ENCODE results near the gene SASH1.
A peak's percentile ranks its signal among the peaks of the same experiment; 100 is the strongest.
"Not testable (repeated sequence)": the region's sequence is repeated elsewhere in the genome, so short reads cannot be mapped to it uniquely, and the experiment has no call there.

Gene SASH1

DNA sequence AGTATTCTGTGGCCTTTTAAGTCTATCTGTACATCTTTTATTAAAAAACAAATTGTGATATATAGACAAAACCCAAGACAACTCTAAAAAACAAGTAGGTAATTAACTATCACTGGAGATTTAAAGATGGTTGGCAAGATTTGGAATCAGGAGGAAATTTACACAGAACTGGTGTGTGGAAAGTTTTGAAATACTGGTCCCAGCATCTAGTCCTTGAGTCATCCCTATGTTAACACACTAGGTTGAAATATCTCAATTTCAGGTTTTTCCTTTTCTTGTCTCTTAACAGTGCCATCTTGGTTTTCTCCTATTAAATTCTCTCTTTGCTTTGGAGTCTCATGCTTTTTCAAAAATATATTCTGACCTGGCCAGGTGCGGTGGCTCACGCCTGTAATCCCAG is 27.5 kb downstream of the SASH1 start:
- no peak for DNase-seq

DNA sequence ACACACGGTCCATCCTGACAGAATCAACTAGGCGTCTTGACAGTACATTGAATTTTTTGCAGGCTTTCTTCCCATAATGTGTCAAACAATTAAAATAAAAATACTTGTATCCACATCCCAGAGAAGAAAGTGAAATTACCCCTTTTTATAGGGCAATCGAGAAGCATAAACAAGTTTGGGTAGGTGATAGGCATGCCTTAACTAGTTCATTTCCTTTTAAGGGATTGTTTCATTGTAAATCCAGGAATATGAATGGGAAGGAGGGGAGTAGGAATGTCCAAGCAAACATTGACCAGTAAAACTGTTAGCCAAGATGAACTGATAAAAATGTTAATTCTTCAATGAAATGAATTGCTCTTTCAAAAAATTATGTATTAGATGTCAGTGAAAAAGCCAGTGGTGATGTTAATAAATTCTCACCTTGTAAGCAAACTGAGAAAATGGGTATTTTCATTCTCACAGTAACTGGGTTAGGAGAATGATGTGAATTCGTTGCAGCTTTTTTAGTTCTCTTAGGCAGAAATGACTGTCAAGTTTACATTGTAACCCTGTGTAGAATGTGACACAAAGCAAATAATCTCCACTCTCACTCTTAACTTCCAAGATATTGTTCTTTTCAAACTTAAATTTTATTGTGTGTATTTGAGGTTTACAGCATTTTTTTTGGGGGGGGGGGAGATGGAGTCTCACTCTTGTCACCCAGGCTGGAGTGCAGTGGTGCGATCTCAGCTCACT is 31.6 kb downstream of the SASH1 start:
- DNase-seq, result no peak

DNA sequence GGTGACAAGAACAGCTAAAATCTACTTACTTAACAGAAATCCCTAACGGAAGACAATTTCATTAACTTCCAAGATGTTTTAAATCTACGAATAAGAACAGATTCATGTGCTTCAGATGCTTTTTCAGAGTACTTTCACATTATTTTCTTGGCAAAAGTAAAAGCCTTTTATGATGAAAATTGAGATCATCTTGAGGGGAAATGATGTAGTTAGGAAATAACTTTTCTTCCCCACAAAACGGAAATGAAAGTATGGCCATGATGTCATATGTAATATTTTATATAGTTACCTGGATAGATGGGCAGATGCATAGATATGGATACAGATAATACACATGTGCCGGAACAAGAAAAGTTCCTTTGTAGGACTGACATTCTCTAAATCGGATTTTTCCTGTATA is 32.8 kb downstream of the SASH1 start:
- no peak for DNase-seq

GRCh38 chr6:148379481-148379880 is 36.8 kb downstream of the SASH1 start:
- no peak for DNase-seq

DNA sequence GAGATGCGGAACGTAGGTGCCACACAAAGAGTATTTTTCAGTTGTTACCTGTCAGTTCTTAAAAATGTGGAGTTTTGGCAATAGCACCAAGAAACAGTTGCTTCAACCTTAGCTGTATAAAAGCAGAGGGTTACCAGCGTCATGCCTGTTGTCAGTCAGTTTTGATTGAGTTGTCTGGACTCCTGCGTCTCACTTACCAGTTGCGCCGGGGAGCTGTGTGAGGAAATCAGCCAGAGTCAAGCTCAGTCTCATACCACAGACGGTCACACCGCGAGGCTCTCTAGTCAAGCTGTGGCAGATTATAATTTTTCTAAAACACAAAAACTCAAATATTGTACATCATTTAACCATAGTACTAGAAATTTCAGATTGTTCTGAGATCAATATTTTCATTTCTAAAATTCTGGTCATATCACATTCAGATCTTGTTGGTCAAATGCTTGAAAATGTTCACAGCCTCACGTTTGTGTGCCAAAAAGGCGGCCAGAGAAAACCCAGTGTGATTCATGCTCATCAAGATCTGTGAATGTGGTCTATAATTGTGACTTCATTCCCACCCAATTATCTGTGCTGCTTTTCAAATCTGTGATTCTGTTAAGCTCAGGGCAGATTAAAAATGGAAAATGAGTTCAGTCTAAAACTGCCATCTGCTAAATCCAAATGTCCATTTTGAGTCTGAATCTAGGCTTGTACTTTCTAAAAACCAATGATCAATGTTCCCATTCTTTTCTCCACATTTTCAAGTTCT is 37.5 kb downstream of the SASH1 start:
- DNase-seq, result peak; percentile 66

DNA sequence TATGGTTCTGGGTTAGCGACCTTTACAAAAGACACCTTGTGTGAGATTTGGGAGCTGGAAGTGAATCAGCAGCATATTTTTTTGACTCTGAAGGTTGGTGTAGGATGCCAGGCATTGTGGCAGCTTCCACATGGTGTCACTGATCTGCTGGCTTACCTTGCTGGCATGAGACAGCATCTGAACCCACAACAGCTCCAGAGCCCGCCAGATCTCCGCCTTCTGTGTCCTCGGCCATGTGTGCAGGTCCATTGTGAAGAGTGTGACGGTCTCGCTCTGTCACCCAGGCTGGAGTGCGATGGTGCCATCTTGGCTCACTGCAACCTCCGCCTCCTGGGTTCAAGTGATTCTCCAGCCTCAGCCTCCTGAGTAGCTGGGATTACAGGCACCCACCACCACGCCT is 39.4 kb downstream of the SASH1 start:
- DNase-seq, result not testable (repeated sequence)

GRCh38 chr6:148382861-148383260 is 40.2 kb downstream of the SASH1 start:
- peak; percentile 67 for DNase-seq

- no peak for DNase-seq
Measured at GRCh38 chr6:148383658-148384368, 41.2 kb downstream of the SASH1 start.

DNA sequence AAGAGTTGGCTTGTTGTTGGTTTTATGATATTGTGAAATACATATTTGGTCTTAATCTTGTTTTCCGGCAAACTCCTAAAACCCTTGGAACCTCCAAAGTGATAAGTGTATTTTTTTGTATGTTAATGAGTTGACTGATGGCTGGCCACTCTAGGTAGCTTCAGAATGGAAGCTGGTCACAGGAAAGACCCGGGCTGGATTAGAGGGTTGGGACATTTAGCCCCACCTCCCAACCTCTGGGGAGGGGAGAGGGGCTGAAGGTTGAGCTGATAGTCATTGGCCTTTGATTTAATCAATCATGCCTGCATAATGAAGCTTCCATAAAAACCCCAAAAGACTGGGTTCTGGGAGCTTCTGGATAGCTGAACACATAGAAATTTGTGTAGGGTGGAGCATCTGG is 42.7 kb downstream of the SASH1 start:
- DNase-seq, result no peak

- DNase-seq, result no peak
Measured at GRCh38 chr6:148388521-148388920, 45.9 kb downstream of the SASH1 start.

GRCh38 chr6:148389086-148389485 is 46.4 kb downstream of the SASH1 start:
- no peak for DNase-seq

DNA sequence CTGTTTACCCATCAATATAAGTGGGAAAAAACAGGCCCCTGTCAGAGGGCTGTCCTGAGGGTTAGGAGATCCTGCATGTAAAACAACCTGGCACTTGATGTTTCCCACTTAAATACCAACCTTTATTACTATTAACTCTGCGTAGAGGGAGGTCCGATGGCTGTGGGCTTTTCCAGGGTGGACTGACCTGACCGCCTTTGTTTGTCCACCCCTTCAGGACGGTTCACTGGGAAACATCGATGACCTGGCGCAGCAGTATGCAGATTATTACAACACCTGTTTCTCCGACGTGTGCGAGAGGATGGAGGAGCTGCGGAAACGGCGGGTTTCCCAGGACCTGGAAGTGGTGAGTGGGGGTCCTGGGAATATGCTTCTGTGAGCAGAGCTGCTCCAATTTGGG is 47.3 kb downstream of the SASH1 start:
- no peak for DNase-seq

GRCh38 chr6:148392127-148392526 is 49.5 kb downstream of the SASH1 start:
- not testable (repeated sequence) for DNase-seq

GRCh38 chr6:148392671-148393070 is 50.0 kb downstream of the SASH1 start:
- peak; percentile 30 for DNase-seq

DNA sequence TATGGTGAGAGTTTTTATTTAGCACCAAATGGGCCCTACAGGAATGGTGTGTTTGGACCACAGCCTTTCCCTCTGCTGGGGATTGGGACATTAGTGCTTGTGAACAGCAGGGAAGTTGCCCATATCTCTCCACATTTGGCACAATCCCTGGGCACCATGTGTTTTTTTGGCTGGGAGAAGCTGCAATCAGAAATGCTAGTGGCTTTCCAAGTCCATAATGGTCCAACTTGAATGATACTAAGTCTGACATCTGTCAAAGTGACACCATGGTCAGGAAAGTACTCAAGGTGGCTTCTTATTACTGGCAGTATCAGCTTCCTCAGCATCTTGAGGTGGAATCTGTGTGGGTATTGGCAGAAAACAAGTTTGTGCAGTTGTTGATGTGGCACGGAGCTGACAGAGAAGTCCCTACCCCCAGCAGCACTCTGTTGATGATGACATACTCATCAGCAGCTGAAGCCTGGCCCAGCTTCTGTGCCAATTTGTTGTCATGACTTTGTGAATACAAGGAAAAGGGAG is 53.0 kb downstream of the SASH1 start:
- no peak for DNase-seq

GRCh38 chr6:148396411-148396810 is 53.8 kb downstream of the SASH1 start:
- no peak for DNase-seq

- no peak for DNase-seq
Measured at GRCh38 chr6:148396926-148397325, 54.3 kb downstream of the SASH1 start.

- DNase-seq, result no peak
Measured at GRCh38 chr6:148398244-148398643, 55.6 kb downstream of the SASH1 start.

DNA sequence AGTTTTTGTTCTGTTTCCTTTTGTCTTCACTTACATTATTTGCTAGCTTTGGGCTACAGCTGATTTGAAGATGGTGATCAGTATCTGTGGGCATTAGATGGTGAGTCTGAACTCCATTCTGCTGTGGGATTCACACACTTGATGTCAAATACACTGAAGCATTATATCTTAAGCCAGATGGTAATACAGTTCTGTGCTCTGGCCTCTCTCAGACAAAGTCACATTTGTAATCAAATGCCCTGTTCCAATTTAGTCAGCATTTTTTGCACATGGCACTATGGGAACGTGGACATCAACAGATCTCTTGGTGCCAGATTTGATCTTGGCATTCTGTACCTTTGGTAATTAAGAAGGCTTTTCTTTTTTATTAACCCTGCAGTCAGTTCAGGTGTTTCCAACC is 56.0 kb downstream of the SASH1 start:
- DNase-seq, result no peak

- no peak for DNase-seq
Measured at GRCh38 chr6:148401571-148401970, 58.9 kb downstream of the SASH1 start.

DNA sequence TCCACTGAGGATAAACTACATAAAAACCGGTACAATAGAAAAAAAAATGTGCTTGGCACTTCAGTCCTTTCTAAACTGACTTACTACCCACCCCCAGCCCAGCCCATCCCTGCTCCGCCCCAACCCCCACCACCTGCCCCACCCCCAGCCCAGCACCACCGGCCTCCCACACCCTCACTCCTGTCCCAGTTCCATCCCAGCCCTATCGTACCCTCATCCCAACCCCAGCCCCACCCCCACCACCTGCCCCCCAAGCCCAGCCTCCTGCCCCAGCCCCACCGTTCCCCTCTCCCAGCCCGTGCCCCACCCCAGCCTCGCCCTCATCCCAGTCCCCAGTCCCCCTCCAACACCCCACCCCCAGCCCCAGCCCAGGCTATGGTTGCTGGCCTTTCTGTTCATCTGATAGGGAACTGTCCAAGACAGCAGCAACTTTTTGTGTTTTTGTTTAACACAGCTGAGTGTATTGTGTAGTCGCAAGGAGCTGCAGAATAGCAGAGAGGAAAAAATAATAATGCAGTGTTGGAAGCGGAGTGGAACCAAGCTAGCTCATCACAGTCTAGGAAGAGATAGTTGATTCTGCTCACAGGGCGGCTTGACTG is 61.9 kb downstream of the SASH1 start:
- DNase-seq, result no peak

GRCh38 chr6:148405894-148406293 is 63.3 kb downstream of the SASH1 start:
- DNase-seq, result no peak

Data from fibroblast of skin of right biceps (primary cell).